Panc1 (cell line): ENCODE data around the gene TECPR2. TPM values are rescaled to one million over a fixed set of nuclear protein-coding genes. Genes with fewer than 3 reads are reported as not detected.

ENCODE experiments used
- ATAC-seq: fragments of 200-7000 bp; cut with Tn5 transposase; 2 replicates; pipeline ENCODE4 v1.9.1; 2020; ENCODE audit warnings: mild to moderate bottlenecking, moderate library complexity
- BruUV-seq: library from RNA; stranded (reverse); fragments of 400-500 nt; replicated peaks from 2 replicates; lab custom pipeline; 2021; lab: Mats Ljungman, UMichigan
- CTCF ChIA-PET: fragments of 300-600 bp; sonication (Branson Sonifier 250); formaldehyde crosslinking; loops from one replicate; lab custom pipeline; 2022; ENCODE audit warnings: antibody characterized with exemption; lab: Charles Lee
- POLR2A ChIA-PET: fragments of 300-600 bp; sonication (Branson Sonifier 250); formaldehyde crosslinking; loops from one replicate; lab custom pipeline; 2022; ENCODE audit warnings: antibody characterized with exemption; lab: Charles Lee
- DNase-seq: peaks from one replicate; pipeline ENCODE4 v3.0.0-alpha.2; 2010; ENCODE audit warnings: low read depth, low spot score
- H3K27ac ChIP-seq: 2 replicates; pipeline ENCODE4 v1.5.1; 2011; ENCODE audit warnings: mild to moderate bottlenecking, low read length, inconsistent platforms
- H3K27me3 ChIP-seq: fragments of 200-500 bp; sonication (Bioruptor generic); 2 replicates; pipeline ENCODE4 v1.6.0; 2014; ENCODE audit warnings: low read length, inconsistent platforms; ENCODE audit not compliant: control insufficient read depth, insufficient read depth
- H3K36me3 ChIP-seq: fragments of 200-500 bp; sonication (Bioruptor generic); 2 replicates; pipeline ENCODE4 v1.5.1; 2014; ENCODE audit warnings: inconsistent platforms, mild to moderate bottlenecking, low read length, moderate library complexity; ENCODE audit not compliant: control insufficient read depth, insufficient read depth
- H3K4me1 ChIP-seq: 2 replicates; pipeline ENCODE4 v1.5.1; 2011; ENCODE audit warnings: inconsistent platforms, mild to moderate bottlenecking, low read length, moderate library complexity; ENCODE audit not compliant: control insufficient read depth, insufficient read depth
- H3K4me3 ChIP-seq, 2 experiments: 2 replicates each; pipeline ENCODE4 v1.5.1; 2011 to 2012; ENCODE audit warnings: low read depth in 2 of 2, low read length in 2 of 2, mild to moderate bottlenecking in 2 of 2, inconsistent platforms in 1 of 2, moderate library complexity in 1 of 2
- H3K9me3 ChIP-seq: fragments of 200-500 bp; sonication (Bioruptor generic); 2 replicates; pipeline ENCODE4 v1.5.1; 2014; ENCODE audit warnings: low read depth, mild to moderate bottlenecking, inconsistent platforms, low read length, moderate library complexity; ENCODE audit not compliant: control insufficient read depth, insufficient read depth
- CTCF ChIP-seq: fragments of 450-650 bp; IDR thresholded peaks from 2 replicates; pipeline ENCODE4 v1.5.1; 2017; ENCODE audit warnings: mild to moderate bottlenecking
- POLR2AphosphoS5 ChIP-seq: IDR thresholded peaks from 2 replicates; pipeline ENCODE4 v1.6.1; 2012; ENCODE audit warnings: mild to moderate bottlenecking, low read depth, low read length, moderate library complexity
- SIN3A ChIP-seq: IDR thresholded peaks from 2 replicates; pipeline ENCODE4 v1.6.1; 2012; ENCODE audit warnings: low read depth, mild to moderate bottlenecking, low read length, moderate library complexity, borderline replicate concordance; ENCODE audit not compliant: insufficient read depth
- TCF7L2 ChIP-seq: IDR thresholded peaks from 2 replicates; pipeline ENCODE4 v1.6.1; 2011; ENCODE audit warnings: mild to moderate bottlenecking, low read depth, low read length, inconsistent platforms
- in situ Hi-C: cut with HindIII; loops from 2 replicates; pipeline ENCODE4 v1.10.0; 2016; ENCODE audit warnings: low sequenced_read_pairs, low pct_unique_long_range_greater_than_20kb
- intact Hi-C: fragments of 100-400 bp; cut with micrococcal nuclease; formaldehyde crosslinking; loops from one replicate; pipeline ENCODE4 v1.10.0; 2022; ENCODE audit not compliant: unreplicated experiment
- total RNA-seq: library from RNA; stranded (reverse); gene quantifications from one replicate; pipeline ENCODE4 v1.2.1, GENCODE V29; 2021; ENCODE audit not compliant: unreplicated experiment
- TF ChIP-seq, protein P1 (sequence below), 2 experiments: IDR thresholded peaks; 2 replicates each; pipeline ENCODE4 v1.6.1; 2011 to 2012; ENCODE audit warnings: low read depth in 2 of 2, control low read depth in 1 of 2, low read length in 1 of 2, mild to moderate bottlenecking in 1 of 2, moderate library complexity in 1 of 2; ENCODE audit not compliant: insufficient read depth in 1 of 2

Gene TECPR2
- total RNA-seq, 1 experiment from 2014 or later = 15.5 TPM

- H3K36me3 ChIP-seq = no peaks in the 10 kb centered on the region
- no peak overlapping the region for H3K27ac ChIP-seq
- TF ChIP-seq CTCF (no peak), SIN3A (no peak), TCF7L2 (no peak), POLR2AphosphoS5 (no peak)
- TF ChIP-seq, protein P1, sequence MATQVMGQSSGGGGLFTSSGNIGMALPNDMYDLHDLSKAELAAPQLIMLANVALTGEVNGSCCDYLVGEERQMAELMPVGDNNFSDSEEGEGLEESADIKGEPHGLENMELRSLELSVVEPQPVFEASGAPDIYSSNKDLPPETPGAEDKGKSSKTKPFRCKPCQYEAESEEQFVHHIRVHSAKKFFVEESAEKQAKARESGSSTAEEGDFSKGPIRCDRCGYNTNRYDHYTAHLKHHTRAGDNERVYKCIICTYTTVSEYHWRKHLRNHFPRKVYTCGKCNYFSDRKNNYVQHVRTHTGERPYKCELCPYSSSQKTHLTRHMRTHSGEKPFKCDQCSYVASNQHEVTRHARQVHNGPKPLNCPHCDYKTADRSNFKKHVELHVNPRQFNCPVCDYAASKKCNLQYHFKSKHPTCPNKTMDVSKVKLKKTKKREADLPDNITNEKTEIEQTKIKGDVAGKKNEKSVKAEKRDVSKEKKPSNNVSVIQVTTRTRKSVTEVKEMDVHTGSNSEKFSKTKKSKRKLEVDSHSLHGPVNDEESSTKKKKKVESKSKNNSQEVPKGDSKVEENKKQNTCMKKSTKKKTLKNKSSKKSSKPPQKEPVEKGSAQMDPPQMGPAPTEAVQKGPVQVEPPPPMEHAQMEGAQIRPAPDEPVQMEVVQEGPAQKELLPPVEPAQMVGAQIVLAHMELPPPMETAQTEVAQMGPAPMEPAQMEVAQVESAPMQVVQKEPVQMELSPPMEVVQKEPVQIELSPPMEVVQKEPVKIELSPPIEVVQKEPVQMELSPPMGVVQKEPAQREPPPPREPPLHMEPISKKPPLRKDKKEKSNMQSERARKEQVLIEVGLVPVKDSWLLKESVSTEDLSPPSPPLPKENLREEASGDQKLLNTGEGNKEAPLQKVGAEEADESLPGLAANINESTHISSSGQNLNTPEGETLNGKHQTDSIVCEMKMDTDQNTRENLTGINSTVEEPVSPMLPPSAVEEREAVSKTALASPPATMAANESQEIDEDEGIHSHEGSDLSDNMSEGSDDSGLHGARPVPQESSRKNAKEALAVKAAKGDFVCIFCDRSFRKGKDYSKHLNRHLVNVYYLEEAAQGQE (IDR thresholded peaks at IDR 0.05; ENCODE audit: insufficient read depth in 1 of 2, low read depth in 2 of 2, low read length in 1 of 2) = no peak
- DNase-seq (no peak), ATAC-seq (no peak)
- H3K4me1 ChIP-seq = no peaks in the 10 kb centered on the region
- no peaks in the 10 kb centered on the region for H3K9me3 ChIP-seq
- ChIA-PET CTCF (no interaction called here), POLR2A (no interaction called here)
- no peaks in the 10 kb centered on the region for H3K27me3 ChIP-seq
- in situ Hi-C loops (no loop called here), intact Hi-C loops (no loop called here)
- BruUV-seq = no TSS peak
- H3K4me3 ChIP-seq = no peak overlapping the region
Measured at GRCh38 chr14:102473559-102473958, 110.8 kb downstream of the TECPR2 start.

DNA sequence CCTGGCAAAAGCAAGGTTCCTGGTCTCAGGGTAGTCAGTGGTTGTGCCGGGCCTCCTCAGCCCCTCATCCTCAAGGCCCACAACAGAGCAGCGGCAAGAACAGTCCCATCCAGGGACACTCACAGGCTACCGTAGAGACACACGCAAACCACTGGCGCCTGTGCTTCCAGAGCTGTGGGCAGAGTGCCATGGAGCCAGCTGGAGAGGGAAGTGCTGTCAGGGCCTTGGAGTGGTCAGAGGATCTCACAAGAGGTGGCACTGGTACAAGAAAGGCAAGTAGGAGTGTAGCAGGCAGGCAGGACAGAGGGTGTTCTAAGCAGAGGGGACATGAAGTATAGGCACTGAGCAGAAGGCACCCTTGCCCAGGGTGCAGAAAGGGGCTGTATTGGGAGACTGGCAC, 112.2 kb downstream of the TECPR2 start:
- TF ChIP-seq CTCF = no peak
- TF ChIP-seq, protein P1 (IDR thresholded peaks at IDR 0.05; ENCODE audit: insufficient read depth in 1 of 2, low read depth in 2 of 2, low read length in 1 of 2) = no peak
- no peak for TF ChIP-seq POLR2AphosphoS5
- no peak for TF ChIP-seq TCF7L2
- no peak for TF ChIP-seq SIN3A
- POLR2A ChIA-PET = no interaction called here
- intact Hi-C loops = no loop called here
- Histone ChIP-seq H3K9me3 (no peaks in the 10 kb centered on the region), H3K27ac (no peak overlapping the region), H3K27me3 (no peaks in the 10 kb centered on the region), H3K4me3 (no peak overlapping the region), H3K36me3 (no peaks in the 10 kb centered on the region), H3K4me1 (no peaks in the 10 kb centered on the region)
- CTCF ChIA-PET = no interaction called here
- ATAC-seq = no peak
- BruUV-seq = no TSS peak
- in situ Hi-C loops = no loop called here
- DNase-seq = no peak
